H7 (cell line): ENCODE results near the gene PLCB2. TPM values are rescaled to one million over a fixed set of nuclear protein-coding genes. Genes with fewer than 3 reads are reported as not detected.

Experiments
- DNase-seq: peaks from one replicate; pipeline ENCODE4 v3.0.0; 2012
- H3K27me3 ChIP-seq: 2 replicates; pipeline ENCODE4 v1.6.0; 2011; ENCODE audit warnings: mild to moderate bottlenecking, low read length; ENCODE audit not compliant: control insufficient read depth, insufficient read depth
- H3K36me3 ChIP-seq: replicated peaks from 2 replicates; pipeline ENCODE4 v1.5.1; 2011; ENCODE audit warnings: low read length; ENCODE audit not compliant: control insufficient read depth, insufficient read depth
- H3K4me3 ChIP-seq: 2 replicates; pipeline ENCODE4 v1.5.1; 2011; ENCODE audit warnings: low read depth, mild to moderate bottlenecking, control low read depth, low read length, moderate library complexity; ENCODE audit not compliant: insufficient read depth
- total RNA-seq: library from RNA; depleted of rRNA; stranded (reverse); fragments of >200 nt; shearing (Covaris generic); gene quantifications from 2 replicates; pipeline ENCODE4 v1.2.3, GENCODE V29; 2014

Gene PLCB2
- total RNA-seq, 1 experiment from 2014 or later: 11.3 TPM

DNA sequence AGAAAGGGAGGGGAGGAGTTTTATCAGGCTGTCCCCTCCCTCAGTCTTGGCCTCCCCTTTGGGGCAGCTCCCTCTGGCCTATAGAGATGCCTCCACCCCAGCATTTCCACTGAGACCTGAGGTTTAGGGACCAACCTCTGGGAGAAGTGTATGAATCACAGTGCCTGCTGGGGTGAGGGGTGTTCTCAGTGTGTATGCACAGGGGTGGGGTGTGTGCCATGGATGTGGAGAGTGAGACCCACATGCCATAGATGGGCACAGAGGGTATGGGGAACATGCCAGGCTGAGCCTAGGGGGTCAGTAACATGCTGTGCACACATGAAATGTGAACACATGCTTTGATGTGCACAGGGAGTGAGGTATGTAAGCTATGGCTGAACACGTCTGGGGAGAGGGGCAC is 12.4 kb downstream of the PLCB2 start:
- peaks cover 30% of the 10 kb centered on the region for H3K27me3 ChIP-seq
- peak; percentile 34 for DNase-seq
- H3K4me3 ChIP-seq: no peak overlapping the region
- H3K36me3 ChIP-seq: no peaks in the 10 kb centered on the region

- peak; percentile 73 for DNase-seq
- Histone ChIP-seq H3K36me3 (no peaks in the 10 kb centered on the region), H3K4me3 (no peak overlapping the region), H3K27me3 (peaks cover 33% of the 10 kb centered on the region)
These were observed 13.5 kb downstream of the PLCB2 start for GRCh38 chr15:40293905-40294895.

GRCh38 chr15:40293006-40293405 is 14.7 kb downstream of the PLCB2 start:
- no peak for DNase-seq
- Histone ChIP-seq H3K4me3 (no peak overlapping the region), H3K27me3 (peaks cover 33% of the 10 kb centered on the region), H3K36me3 (no peaks in the 10 kb centered on the region)

DNA sequence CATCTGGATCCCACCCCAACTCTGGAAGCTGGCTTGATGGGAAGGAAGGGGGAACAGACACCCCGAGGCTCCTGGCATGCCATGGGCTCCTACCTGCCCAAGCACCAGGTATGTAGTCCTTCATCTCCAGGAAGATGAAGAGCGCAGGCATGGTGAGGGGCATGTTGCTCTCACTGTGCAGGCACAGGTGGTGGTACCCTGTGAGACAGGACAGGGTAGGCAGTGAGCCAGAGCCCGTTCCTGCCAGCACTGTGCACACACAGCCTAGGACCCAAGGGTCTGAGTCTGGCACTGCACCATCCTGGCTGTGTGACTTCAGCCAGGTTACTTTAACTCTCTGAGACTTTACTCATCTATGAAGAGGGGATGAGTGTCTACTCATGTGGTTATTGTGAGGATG is 15.5 kb downstream of the PLCB2 start:
- DNase-seq: no peak
- no peak overlapping the region for H3K4me3 ChIP-seq
- no peaks in the 10 kb centered on the region for H3K36me3 ChIP-seq
- peaks cover 33% of the 10 kb centered on the region for H3K27me3 ChIP-seq

DNA sequence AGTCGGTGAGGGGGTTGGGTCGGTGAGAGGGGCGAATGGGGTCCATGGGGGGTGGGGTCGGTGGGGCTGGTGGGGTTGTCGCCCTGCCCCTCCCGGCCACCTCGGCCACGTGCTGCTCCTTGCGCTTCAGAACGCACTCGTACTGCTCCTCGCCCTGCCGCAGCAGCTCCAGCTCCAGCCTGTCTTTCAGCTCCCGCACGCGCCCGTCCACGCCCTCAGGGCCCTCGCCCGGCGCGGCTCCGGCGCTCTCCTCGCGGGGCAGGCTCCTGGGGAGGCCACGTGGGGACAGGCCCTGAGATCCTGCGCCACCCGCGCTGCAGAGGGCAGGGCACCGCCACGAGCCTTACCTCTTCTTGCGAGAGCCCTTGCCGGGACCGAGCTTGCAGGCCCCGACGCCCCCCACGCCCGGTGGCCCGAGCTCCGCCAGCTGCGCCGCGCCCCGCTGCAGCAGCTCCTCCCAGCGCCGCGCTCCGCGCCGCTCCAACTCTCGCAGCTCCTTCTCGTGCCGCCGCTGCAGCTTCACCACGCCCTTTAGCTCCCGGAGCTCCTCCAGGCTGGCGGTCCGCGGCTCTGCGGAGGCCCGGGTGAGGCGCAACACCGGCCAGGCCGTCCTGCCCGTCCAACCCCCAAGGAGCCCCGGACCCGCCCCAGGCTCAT is 16.7 kb downstream of the PLCB2 start:
- peak overlapping the region; percentile 38 for H3K4me3 ChIP-seq
- no peaks in the 10 kb centered on the region for H3K36me3 ChIP-seq
- peak; percentile 90 for DNase-seq
- H3K27me3 ChIP-seq: peaks cover 33% of the 10 kb centered on the region

DNA sequence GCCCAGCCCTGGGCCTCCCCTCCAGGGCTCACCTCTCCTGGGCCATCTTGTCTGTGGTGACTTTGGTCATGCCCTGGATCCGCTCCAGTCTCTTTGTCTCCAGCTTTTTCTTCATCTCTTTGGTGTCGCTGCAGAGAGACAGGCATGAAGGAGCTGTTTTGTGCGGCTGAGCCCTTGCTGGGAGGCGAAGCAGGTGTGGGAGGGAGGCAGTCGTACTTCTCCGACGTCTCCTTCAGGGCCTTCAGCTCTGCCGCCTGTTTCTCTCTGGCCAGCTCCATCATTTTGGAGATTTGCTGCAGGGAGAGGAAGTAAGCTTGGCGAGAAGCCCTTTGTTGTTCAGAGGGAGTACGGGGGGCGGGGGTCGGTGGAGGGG is 17.2 kb downstream of the PLCB2 start:
- Histone ChIP-seq H3K36me3 (no peaks in the 10 kb centered on the region), H3K27me3 (peaks cover 33% of the 10 kb centered on the region), H3K4me3 (no peak overlapping the region)
- no peak for DNase-seq

DNA sequence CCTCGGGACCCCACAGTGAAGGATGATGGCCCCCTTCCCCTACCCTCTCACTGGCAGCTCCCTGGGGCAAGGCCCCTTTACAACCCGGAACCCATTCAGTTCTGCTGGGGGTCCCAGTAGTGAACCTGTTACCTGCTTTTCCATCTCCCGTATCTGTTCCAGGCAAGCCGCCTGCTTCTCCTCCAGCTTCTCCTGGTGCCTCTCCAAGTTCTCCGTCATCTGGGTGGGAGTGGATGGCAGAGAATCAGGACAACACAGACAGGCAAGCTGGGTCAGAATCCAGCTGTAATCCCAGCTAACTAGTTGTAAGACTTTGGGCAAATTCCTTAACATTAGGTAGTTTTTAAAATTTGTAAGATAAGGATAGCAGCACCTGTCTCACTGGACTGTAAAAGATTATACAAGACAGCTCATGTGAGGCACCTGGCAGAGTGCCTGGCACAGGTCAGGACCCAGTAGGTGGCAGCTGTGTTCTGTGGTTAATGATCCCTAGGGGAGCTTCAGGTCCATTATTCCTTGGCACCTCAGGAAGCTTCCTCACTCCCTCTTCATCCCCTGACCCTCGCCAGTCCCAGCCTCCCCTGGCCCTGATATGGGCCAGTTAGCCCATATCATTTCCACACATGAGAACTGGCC is 18.5 kb downstream of the PLCB2 start:
- no peaks in the 10 kb centered on the region for H3K36me3 ChIP-seq
- no peak for DNase-seq
- no peak overlapping the region for H3K4me3 ChIP-seq
- peaks cover 38% of the 10 kb centered on the region for H3K27me3 ChIP-seq

DNA sequence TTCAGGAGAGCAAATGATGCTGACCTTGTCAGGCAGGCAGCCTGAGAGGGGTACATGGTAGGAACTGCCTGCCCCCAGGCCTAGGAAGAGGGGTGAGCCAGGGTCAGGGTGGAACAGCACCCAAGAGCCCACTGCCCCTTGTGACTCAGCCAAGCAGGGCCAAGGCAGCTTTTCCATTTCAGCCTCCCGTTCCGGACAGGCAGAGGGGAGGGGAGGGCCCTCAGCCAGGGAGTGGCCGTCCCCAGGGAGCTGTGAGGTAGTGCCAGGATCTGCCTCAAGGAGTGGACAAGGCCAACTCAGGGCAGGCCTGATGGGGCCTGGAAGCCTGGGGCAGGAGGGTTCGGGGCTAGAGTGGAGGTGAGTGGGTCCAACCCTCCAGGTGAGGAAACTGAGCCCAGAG is 19.8 kb downstream of the PLCB2 start:
- Histone ChIP-seq H3K4me3 (no peak overlapping the region), H3K36me3 (no peaks in the 10 kb centered on the region), H3K27me3 (peaks cover 46% of the 10 kb centered on the region)
- DNase-seq: no peak

- no peak for DNase-seq
- H3K36me3 ChIP-seq: no peaks in the 10 kb centered on the region
- no peak overlapping the region for H3K4me3 ChIP-seq
- peaks cover 46% of the 10 kb centered on the region for H3K27me3 ChIP-seq
These were observed 20.2 kb downstream of the PLCB2 start for GRCh38 chr15:40287505-40287904.

- Histone ChIP-seq H3K27me3 (peaks cover 45% of the 10 kb centered on the region), H3K4me3 (no peak overlapping the region), H3K36me3 (no peaks in the 10 kb centered on the region)
- no peak for DNase-seq
These were observed 20.9 kb downstream of the PLCB2 start for GRCh38 chr15:40286794-40287193.

DNA sequence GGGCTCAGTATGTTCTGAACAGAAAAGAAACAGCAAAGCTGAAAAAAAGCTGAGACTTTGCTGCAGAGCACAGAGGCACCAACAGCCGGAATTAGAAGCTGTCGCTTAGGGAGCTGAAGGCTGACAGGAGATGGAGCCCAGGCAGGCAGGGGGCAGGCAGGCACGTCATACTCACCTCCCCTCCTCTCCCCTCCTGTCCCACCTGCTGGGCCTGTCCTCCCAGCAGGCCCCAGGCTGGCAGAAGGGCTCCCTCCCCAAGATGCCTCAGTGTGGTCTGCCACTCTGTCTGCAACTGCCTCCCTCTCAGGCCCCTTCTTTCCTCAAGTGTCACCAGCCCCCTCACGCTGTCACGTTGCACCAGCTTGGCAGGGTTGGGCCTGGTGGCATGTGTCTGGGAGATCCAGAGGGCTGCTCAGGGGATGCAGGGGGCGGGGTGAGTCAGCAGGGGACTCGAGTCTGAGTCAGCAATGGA is 21.6 kb downstream of the PLCB2 start:
- no peak for DNase-seq
- no peaks in the 10 kb centered on the region for H3K36me3 ChIP-seq
- peaks cover 45% of the 10 kb centered on the region for H3K27me3 ChIP-seq
- H3K4me3 ChIP-seq: no peak overlapping the region

- Histone ChIP-seq H3K36me3 (no peaks in the 10 kb centered on the region), H3K27me3 (peaks cover 47% of the 10 kb centered on the region), H3K4me3 (no peak overlapping the region)
- DNase-seq: no peak
These were observed 22.2 kb downstream of the PLCB2 start for GRCh38 chr15:40285554-40286011.

DNA sequence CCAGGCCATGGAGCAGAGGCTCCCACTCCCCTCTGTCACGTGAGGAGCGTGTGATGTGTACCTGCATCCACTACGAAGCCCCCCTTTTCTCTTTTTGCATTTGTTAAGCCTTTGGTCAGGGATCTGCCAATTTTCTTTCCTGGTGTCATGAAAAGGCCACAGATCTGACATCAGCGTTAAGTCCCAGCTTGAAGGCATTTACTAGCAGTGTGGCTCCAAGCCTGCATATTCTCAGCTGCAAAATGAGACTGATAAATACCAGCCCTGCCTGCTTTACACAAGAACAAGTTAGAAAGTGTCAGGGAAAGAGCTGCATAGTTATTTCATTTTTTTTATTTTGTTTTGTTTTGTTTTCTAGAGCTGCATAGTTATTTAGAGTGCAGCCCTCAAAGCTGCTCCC is 22.6 kb downstream of the PLCB2 start:
- no peak overlapping the region for H3K4me3 ChIP-seq
- H3K36me3 ChIP-seq: no peaks in the 10 kb centered on the region
- DNase-seq: no peak
- peaks cover 47% of the 10 kb centered on the region for H3K27me3 ChIP-seq

DNA sequence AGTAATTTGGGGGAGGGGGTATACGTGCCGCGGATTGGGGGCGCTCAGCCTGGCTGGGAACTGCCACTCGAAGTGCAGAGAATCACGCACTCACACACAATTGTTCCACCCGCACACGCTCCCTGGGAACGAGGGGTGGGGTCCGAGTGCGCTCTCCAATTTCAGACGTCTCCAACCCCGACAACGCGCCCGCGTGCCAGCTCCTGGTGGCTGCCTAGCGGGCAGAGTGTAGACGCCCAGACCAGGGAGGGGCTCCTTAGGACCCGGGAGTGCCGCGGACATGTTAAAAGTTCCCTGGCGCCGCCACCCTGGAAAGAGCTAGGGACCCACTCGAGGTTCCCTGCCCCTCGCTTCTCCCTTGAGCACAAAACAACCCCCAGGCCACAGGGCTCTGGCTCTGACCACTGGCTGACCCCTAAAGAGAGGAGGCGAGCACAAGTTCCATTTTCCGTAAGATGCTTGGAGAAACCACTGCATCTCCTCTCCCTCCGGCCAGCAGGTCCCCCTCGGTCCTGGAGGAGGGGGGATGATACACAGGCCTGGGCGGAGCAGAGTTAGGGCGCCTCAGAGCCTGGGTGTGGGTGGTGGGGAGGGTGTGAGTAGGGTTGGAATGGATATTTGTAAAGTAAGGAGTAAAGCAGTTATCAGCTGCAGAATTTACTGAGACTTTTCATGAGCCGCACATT is 24.0 kb downstream of the PLCB2 start:
- no peaks in the 10 kb centered on the region for H3K36me3 ChIP-seq
- H3K27me3 ChIP-seq: peaks cover 52% of the 10 kb centered on the region
- peak overlapping the region; percentile 50 for H3K4me3 ChIP-seq
- peak; percentile 84 for DNase-seq
